K562 treated with DMSO at 1 percent for 48 hours (cell line): ENCODE measurements around the gene C10orf143. TPM values are rescaled to one million over a fixed set of nuclear protein-coding genes. Genes with fewer than 3 reads are reported as not detected.

Source experiments
- total RNA-seq: library from RNA; unstranded; fragments of 300-600 nt; gene quantifications from 2 replicates; pipeline ENCODE4 v1.2.3, GENCODE V29; 2022; ENCODE audit warnings: low replicate concordance; ENCODE audit errors: extremely low read depth

The C10orf143 gene
- total RNA-seq, result not detected in 2 replicates

GRCh38 chr10:130110246-130111112 lies at the start of gene C10orf143:
C10orf143 (minus strand) TSS chr10:130110830; CDS start chr10:130110772, 58 bp downstream.

DNA sequence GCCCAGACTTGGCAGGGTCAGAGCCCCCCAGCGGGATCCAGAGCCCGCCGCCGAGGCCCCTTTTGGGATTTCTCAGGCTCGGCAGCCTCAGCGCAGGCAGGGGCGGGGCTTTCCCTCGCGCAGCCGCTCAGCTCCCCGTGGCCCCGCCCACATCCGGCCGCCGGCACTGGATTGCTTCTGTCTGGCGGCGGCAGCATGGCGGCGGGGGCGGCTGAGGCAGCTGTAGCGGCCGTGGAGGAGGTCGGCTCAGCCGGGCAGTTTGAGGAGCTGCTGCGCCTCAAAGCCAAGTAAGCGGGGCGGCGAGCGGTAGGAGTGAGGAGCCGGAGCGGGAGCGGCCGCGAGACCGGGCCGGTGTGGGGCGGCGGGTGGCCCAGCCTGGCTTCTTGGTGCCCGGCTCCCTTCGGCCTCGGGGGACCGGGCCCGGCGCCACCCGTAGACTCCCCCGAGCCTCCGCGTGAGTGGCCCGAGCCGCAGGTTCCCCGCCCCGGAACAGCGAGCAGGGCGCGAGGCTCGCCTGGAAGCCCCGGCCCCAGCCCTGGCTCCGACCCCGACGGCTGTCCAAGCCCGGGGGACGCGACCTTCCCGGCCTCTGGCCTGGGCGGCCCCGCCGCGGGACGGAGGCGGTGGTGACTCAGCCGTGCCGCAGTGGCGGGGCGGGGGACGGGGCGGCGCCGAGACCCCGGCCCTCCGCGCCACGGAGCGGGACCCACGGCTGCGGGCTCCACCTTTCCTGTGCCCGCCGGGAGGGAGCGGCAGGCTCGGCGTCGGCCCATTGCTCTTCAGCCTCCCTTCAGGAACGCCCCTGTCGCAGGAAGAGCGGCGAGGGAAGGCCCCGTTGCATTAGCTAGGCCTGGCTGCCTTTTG lies 25.8 kb upstream of the C10orf143 start, which contains the start of gene GLRX3:
TSS of gene GLRX3 (plus strand) at position 166 of the 864 bp plus-strand sequence. CDS start at position 196, 30 bp downstream.

Other genes with a start within 250 kb of the C10orf143 start
- gene EBF3, start 146.6 kb downstream of the C10orf143 start, total RNA-seq, result not detected in 2 replicates
- gene GLRX3, start 25.6 kb upstream of the C10orf143 start, total RNA-seq, result not detected in 2 replicates